NCI-H2171 (cell line): ENCODE results near the gene JDP2.
A peak's percentile ranks its signal among the peaks of the same experiment; 100 is the strongest.

Experiments
- DNase-seq: peaks from one replicate; lab custom pipeline; 2025; lab: John Stamatoyannopoulos, UW

Gene JDP2

DNA sequence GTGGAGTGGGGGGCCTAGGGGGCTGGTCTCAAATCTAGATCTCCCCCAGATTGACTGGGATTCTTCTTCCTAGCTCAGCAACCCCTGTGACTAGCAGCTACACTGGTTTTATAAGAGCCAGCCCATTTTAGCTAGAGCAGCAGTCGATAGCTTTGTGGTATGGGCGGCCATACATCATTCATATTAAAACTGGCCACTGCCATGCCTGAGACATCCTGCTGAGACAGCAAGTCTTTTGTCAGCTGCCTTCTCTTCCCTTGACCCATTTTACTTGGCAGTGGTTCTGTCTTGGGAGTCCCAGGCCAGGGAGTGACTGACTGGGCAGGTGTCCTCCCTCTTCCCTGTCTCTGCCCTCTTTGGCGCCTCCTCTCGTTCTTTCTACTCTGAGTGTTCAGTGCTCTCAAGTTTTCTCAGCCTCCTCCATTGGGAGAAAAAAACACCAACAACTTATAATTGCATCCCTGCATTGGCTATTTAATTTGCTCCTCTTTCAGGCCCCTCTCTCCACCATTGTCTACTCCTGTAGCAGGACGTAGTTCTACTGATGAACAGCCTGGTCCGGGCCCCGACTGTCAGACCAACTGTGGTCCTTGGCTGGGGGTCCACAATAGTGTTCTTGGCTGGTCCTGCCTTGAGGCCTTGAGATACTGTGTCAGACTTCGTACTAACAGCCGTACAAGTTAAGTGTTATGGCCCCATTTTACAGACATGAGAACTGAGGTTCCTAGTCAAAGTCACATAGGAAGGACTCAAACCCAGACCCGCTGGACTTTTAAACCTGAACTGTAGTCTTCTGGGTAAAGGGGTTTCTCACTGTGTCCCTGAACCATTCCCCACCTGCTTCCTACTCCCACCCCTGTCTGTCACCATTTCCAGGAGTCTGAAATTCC lies 18.3 kb upstream of the JDP2 start:
- no peak for DNase-seq

GRCh38 chr14:75411214-75411540 lies 16.6 kb upstream of the JDP2 start:
- DNase-seq: no peak

DNA sequence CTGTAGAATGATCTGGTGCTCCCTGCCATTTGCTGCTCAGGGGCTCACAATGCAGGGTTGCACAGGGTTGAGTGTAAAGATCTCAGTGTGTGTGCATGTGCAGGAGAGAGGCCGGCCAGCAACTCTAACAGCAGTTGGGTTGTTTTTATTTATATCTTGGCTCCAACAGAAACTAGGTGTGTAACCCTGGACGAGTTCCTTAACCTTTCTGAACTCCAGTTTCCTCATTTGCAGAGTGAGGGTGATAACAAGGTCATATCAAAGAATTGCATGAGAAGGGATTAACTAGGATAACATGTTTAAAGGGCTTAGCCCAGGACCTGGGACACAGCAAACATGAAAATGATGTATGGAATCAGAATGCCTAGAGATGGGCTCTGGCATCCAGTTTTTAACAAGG lies 14.8 kb upstream of the JDP2 start:
- no peak for DNase-seq

DNA sequence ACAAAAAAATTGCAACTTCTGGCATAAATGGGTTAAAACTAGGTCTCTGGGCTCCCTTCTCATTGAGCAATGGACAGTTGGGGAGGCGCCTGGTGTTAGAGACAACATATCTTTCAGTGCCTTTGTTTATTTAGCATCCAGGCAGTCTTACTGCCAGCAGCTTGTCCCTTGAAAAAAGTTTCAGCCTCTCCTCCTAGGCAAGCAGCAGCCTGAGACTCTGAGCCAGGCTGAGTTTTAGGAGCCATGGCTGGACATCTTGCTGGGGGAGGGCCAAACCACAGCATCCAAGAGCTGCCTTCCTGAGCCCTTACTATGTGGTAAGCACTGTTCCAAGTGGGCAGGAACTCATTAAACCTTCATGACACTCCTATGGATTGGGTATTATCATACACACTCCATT lies 10.1 kb upstream of the JDP2 start:
- no peak for DNase-seq

- DNase-seq: no peak
These were observed 8.7 kb upstream of the JDP2 start for GRCh38 chr14:75418850-75419768.

- no peak for DNase-seq
These were observed 5.7 kb upstream of the JDP2 start for GRCh38 chr14:75422169-75422568.

DNA sequence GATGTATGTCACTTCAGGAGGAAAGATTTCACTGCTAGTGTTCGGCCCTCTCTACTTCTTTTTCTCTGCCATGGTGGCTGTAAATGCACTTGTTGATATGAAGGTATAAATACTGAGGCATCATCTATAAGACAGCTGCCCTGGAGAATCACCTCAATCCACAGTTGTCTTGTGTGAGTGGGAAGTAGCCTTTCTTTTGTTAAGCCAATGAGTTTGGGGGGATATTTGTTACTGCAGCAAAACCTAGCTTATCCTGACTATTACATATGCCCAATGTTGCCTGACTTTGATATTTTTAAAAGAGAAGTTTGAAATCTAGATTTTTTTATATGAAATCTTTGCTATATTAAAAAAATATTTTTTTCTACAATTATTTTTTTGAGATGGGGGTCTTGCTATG lies 3.3 kb upstream of the JDP2 start:
- DNase-seq: no peak

- no peak for DNase-seq
These were observed 2.4 kb upstream of the JDP2 start for GRCh38 chr14:75425446-75425845.

DNA sequence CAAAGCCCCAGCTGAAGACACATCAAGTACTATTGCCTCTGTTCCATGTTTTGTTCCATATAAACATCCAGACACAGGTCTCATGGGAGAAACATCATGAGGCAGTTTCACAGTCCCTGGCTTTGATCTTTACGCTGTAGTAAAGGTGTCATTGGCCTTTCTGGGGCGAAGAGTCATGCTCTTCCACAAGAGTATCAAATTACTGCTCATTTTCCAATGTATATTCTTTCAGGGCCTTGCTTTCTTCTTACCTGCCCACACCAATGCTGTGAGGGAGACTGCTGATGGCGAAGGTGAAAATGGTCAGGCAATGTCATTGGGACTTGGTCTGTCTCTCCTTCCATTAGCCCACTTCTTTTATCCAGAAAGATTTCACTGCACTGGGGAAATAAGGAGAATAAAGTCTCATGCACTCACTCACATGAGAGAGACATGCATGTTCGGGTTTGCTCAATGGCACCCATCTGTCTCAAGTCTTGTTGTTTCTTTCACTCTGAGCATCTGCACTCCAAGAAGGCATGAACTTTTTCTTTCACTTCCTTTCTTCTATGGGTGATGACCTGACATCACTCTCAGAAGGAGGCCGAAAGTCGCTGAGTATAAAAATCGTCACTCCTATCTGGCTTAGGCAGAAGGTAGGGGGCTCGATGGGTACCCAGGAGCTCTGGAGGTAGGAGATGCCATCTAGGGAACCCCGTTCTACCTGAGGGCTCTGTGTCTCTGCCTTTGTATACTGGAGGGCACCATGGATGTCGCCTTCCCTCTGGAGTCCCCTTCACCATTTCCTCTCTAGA lies 1.3 kb upstream of the JDP2 start:
- peak; percentile 8 for DNase-seq

- no peak for DNase-seq
These were observed 718 bp upstream of the JDP2 start for GRCh38 chr14:75427126-75427481.

DNA sequence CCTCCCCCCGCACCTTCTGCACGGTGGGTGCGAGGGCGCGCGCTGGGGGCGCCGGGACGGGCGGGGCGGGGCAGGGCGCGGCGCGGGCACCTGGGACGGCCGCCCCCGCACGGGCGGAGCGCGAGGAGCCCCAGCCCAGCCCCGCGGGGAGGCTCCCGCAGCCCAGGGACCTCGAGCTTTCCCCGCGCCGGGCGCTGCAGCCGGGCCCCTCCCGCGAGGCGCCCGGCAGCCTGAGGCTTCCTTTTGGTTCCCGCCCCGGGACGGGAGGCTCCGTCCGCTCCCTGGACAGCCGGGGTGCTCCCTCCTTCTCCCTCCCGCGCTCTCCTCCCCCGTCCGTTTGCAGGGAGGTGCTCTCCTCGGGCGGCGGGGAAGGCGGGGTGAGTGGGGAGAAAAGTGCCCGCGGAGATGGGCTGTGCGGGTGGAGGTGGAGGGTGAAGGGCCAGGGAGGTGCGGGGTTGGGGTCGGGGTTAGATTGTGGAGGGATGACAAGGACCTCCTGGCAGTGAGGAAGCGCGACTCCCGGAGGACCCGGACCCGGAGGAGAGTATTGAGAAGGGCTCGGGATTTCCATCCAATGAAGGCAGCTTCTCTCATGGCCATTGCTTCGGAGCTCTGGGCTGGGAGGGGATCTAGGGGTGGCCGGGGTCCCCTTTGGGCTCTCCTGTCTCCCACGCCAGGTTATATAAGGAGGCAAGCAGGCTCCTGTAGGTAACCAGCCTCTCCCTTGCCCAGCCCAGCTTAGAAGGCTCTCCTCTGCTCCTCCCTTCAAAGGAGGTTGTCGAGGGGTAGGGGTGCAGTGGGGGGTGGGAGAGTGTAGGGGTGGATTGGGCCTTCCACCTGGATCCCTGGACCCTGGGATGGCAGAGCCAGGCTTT lies 645 bp downstream of the JDP2 start:
- DNase-seq: peak; percentile 9

- no peak for DNase-seq
These were observed 1.7 kb downstream of the JDP2 start for GRCh38 chr14:75429562-75429961.

DNA sequence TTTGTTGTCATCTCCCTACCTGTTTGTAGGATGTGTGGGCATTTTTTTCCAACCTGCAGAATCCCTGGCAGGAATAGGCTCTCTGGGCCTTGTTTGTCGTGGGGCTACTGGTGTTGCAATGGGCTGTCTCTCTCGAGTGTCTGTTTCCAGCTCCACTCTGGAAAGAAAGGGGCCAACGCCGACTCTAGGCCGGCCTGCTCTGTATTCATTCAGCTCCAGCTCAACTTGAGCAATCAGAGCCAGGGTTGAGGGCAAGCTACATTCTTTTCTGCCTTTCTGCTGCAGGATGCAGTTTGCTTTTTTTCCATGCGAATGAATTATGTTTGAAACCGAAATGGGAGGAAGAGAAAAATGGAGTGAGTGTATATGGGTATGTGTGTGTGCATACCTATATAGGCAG lies 2.3 kb downstream of the JDP2 start:
- DNase-seq: no peak

DNA sequence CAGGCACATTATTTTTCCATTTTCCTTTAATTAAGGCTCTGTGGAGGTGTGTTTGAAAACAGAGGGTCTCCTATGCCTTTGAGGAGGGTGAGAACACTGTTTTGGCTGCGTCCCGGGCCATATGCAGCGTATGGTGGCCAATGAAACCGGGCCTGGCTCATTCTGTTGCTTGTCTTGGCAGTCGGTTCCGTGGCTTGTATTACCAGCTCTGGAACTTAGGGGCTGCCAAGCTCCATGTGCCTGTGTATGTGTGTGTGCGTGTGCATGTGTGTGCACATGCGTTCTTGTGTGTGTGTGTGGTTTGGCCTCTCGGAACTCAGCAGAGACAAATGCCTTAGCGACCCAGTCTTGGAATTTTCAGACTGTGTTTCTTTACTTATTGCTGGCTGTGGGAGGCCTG lies 2.7 kb downstream of the JDP2 start:
- no peak for DNase-seq

DNA sequence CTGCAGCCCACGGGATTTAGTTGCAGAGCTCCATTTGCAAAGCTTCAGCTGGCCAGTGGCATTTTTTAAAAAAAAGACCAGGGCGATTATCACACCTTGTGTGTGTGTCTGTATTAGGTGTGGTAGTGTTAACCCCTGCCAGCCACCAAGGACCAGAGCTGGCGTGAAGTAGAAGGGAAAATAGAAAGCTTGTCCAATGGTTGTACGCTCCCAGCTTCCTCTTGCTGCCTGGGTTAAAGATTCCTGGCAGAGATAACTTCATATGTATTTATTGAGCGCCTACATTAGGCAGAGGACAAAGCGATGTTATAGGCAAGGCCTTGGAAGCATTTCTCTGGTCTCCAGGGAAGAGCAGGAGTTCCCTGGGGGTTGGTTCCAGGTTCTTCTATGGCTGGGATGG lies 3.2 kb downstream of the JDP2 start:
- DNase-seq: no peak

DNA sequence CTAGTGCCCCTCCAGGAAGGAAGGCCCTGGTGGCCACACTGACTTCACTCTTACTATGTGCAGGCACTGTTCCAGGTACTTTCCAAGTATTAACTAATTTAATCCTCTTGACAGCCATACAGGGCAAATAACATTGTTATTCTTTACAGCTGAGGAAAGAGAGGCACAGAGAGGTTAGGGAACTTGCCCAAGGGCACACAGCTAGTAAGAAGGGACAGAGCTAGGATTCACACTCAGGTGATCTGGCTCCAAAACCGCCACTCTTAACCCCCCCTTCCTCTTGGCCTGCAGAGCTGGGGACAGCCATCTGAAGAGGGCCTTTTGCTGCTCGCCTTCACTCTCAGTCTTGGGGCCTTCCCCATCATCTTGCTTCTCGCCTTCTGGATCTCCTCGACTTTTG lies 4.0 kb downstream of the JDP2 start:
- no peak for DNase-seq

- no peak for DNase-seq
These were observed 4.6 kb downstream of the JDP2 start for GRCh38 chr14:75432411-75432810.

GRCh38 chr14:75433631-75434071 lies 5.8 kb downstream of the JDP2 start:
- no peak for DNase-seq

GRCh38 chr14:75434138-75434889 lies 6.5 kb downstream of the JDP2 start:
- DNase-seq: no peak

DNA sequence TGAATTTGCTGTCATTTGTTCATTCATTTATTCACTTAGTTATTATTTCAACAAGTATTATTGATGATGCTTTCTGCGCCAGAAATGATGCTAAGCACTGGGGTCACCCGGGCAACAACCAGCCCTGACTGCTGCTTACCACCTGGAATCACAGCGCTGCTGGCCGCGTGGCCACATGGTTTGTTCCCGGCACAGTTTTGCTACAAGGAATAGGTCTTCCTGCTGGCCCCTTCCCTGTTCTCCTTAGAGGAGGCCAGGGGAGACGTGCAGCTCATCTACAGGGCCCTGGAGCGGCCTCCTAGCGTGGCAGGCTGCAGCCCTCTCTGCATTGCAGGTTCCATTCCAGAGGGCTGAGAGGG lies 7.0 kb downstream of the JDP2 start:
- no peak for DNase-seq

- DNase-seq: no peak
These were observed 7.7 kb downstream of the JDP2 start for GRCh38 chr14:75435473-75435872.
